Stimulated activated CD4-positive, alpha-beta T cell treated with anti-CD3 and anti-CD28 coated beads, TNF-alpha, amount 100 ng/mL, for 1 hour (primary cell): ENCODE results near the gene THAP7.

Source experiments
- DNase-seq, 3 donors: peaks; one replicate each; pipeline ENCODE4 v3.0.0-alpha.2; 2020; ENCODE audit warnings: low read depth in 3 of 3, low spot score in 1 of 3

The THAP7 gene

DNA sequence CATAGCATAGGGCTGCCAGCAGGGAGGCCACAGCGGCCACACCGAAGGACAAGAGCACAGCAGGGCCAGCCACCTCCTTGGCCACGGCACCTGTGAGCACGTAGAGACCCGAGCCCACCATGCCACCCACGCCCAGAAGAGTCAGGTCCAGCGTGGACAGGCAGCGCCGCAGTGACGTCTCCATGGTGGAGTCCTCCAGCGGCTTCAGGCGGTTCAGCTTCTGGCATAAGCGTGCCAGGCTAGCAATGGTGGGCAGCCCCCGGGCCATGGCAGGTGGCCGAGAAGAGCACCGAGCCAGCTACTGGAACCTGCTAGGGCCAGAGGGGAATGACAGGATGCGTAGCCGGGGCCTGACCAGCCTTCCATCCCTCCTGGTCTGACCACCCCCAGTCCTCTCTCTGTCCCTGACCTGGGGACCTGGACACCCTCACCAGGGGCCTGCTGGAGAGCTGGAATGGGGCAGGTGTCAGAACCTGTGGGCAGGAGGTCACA is 29.7 kb upstream of the THAP7 start:
- no peak for DNase-seq

DNA sequence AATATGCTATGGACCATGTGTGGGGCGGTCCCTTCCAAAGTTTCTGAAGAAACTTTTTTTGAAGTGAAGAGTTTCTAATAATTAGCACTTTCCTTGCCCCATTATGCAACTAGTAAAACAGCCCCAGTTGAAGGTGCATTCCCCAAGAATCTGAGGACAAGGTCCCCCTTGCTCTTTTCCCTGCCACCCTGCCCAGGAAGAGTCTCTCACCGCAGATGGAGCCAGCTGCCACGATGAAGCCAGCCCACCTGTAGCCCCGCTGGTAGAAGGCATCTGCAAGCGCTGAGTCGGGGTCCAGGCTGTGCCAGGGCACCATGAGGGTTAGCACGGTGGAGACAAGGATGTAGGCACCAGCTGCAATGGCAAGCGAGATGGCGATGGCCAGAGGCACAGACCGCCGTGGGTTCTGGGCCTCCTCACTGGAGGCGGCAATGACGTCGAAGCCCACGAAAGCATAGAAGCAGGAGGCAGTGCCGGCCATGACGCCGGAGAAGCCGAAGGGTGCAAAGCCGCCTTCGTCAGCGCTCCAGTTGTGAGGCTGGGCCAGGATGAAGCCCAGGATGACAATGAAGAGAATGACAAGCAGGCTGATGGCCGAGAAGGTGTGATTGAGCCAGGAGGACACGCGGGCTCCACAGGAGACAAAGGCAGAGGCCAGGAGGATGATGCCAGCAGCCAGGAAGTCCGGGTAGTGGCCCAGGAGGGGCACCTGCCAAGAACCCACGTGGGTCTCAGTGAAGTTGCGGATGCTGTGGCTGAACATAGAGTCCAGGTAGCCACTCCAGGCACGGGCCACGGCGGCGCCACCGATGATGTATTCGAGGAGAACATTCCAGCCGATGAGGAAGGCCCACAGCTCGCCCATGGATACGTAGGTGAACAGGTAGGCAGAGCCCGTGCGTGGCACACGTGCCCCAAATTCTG is 29.0 kb upstream of the THAP7 start:
- no peak for DNase-seq

DNA sequence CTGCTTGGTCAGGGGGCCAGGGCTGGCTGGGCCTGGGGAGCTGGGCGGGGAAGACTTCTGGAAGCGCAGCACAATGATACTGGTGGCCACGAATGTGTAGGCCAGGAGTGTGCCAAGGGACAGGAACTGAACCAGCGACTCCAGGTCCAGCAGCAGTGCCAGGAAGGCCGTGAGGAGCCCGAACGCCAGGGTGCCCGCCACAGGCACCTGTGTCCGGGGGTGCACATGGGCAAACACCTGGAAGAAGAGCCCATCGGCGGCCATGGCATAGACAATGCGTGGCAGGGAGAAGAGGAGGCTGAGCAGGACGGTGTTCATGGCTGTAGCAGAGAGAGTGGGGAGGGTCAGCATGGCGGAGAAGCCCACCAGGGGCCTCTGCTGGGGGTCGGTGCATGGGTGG is 28.1 kb upstream of the THAP7 start:
- DNase-seq: no peak

DNA sequence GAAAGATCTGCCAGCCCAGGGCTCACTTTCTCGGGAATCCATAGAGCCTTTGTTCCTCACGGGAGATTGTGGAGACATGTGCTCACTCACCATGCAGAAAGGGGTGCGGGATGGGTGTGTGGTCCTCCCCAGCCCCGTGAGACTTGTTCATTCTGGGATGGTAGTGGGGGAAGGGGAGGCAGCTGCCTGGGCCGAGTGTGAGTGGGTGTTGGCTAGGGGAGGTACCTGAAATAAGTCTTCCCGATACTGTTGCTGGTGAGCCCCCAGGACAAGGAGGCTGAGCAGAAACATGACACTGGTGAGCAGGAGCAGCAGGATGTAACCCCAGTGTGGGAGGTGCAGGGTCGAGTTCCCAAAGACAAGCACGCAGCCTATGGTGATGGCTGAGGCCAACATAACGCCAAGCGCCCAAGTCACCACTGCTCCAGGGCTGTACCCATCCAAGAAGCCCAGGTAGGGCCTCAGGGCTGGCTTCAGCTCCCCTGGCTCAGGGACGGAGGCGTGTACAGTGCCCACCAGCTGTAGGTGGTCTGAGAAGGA is 27.6 kb upstream of the THAP7 start:
- no peak for DNase-seq

DNA sequence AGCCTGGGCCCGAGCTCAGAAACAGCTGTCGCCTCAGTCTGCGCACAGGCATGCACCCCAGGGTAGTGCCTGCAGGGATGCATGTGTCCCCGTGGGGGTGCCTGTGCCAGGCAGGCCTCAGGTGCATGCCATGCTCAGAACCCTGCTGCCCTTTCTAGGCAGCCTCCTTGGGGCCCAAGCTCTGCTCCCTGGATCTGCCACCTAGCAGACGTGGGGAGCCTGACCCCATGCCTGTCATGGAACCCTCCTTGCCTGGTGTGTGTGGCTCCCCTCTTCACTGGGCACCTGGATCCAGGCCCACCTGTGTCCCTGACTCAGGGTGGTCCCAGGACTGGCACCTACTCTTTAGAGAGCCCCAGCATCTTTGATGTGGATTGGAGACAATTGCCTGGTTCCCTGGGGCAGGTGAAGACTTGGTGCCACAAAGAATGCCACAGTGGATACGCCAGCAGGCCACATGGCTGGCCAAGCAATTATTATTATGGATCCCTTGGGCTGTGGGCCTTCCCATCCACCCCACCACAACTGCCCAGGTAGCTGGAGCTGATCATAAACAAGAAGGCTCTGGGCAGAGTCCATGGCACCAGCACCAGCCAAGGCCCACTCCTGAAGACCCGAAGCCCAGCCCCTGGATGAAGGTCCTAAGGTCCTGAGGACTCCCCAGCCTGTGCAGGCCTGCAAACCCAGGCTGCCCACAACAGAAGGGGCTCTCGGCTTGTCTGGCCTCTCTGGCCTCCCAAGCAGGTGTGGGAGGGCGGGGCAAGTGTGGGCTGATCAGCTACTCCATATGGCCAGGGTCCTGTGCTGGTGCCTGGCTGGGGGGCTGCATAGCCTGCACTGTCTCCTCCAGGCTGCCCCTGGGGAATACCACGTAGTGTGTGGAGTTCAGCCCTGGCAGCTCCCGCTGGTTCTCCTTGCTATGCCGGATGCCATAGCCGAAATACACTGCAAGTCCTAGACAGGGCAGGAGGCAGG is 26.6 kb upstream of the THAP7 start:
- no peak for DNase-seq

DNA sequence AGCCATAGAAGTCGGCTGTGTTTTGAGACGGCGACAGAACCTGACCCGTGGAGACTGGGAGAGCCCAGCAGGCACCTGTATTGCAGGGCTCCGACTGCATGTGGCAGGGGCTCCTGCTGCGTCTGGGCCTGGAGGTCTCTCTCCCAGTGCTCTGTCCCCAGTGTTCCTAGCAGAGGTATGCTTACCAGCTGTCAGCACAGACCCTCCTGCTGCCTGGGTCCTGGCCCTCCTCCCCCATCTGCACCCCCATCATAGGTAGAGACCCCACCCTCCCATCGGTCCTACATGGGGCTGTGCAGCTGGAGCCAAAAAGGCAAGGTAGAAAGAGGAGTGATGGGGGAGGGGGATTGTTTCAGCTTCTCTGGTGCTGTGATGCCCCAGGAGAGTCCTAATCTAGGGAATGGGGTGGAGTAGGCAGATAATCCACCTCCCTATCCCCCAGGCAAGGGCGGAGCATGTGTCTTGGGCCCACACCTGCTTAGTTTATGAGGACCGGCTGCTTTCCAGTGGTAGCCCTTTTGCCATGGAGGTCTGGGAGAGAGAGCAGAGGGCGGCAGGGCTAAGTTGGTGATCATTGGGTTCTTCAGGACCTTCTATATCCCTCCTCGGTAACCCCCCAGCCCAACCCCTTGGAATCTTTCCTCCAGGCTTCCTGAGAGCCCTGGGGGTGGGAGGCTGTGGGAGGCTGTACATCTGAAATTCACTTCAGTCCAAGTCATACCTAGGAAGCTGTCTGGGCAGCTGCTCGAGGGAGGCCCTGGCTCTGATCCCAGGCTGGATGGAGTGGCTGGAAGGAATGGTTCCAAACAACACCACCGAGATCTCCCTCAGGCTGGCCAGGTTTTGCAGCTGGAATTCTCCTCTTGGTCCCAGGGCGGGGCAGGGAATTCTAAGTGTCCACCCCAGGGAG is 25.1 kb upstream of the THAP7 start:
- no peak for DNase-seq

DNA sequence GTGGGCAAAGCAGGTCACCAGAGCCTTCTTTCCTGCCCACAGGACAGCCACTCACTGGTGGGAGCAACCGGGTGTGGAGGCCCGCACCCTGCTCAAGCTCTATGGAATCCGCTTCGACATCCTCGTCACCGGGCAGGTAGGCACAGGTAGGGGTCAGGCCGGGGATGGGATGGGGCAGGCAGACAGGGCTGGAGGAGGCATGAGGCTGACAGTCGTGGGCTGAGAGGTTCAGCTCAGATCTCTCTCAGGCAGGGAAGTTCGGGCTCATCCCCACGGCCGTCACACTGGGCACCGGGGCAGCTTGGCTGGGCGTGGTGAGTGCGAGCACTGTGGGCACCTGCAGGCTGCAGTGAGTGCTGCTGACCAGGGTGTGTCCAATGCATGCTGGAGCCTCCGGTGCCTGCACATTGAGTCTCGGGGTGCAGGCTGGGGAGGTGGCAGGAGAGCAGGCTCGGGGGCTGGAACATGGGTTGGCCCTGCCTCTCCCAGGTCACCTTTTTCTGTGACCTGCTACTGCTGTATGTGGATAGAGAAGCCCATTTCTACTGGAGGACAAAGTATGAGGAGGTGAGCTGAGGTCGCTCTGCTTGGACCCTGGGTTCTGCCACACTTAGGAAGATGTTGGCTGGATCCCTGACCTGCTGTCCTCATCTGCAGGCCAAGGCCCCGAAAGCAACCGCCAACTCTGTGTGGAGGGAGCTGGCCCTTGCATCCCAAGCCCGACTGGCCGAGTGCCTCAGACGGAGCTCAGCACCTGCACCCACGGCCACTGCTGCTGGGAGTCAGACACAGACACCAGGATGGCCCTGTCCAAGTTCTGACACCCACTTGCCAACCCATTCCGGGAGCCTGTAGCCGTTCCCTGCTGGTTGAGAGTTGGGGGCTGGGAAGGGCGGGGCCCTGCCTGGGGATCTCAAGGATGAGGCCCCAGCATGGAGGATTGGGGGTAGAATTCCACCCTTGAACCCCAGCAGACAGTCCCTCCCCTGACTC is 24.1 kb upstream of the THAP7 start:
- DNase-seq: no peak

DNA sequence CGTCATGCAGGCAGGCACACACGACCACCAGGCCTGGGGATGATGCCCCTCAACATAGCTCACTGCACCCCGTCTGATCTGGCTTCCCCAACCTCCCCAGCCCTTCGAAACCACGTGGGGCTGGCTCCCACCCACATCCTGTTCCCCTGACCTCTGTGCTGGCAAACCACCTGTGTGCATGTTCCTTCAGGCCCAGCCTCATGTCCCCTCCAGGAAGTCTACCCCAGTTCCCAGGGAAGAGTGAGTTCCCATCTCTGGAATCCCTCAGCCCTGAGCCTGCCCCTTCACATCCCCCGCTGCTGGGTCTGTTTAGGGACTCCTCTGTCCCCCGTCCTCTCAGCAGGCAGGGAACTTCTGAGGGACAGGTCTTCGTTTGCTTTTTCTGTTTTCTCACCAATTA is 23.3 kb upstream of the THAP7 start:
- DNase-seq: no peak

DNA sequence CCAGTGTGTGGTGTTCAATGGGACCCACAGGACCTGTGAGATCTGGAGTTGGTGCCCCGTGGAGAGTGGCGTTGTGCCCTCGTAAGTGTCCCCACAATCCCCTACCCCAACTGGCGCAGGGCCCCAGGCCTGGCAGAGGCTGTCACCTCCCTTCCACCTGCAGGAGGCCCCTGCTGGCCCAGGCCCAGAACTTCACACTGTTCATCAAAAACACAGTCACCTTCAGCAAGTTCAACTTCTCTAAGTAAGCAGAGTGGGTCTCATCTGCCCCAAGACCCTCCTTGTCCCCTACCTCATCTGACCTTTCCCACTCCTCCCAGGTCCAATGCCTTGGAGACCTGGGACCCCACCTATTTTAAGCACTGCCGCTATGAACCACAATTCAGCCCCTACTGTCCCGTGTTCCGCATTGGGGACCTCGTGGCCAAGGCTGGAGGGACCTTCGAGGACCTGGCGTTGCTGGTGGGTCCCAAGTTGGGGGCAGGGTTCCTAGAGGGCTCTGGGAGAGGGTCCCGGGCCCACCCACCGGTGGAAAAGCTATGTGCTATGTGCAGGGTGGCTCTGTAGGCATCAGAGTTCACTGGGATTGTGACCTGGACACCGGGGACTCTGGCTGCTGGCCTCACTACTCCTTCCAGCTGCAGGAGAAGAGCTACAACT is 21.2 kb upstream of the THAP7 start:
- DNase-seq: no peak

DNA sequence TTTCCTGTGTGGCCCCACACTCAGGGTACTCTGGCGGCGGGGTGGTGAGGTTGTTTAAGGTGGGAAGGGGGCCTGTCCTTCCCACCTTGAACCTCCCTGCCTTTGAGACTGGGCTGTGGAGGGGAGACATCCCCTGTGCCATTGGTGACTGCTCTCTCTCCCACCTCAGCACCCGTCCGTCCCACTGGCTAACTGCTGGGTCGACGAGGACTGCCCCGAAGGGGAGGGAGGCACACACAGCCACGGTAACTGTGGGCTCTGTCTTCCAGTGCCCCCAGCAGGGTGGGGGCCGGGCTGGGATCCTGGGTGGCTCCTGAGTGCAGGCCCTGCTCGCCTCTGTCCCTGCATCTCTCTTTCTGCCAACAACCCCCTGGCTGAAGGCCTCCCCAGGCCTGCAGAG is 20.6 kb upstream of the THAP7 start:
- DNase-seq: no peak

DNA sequence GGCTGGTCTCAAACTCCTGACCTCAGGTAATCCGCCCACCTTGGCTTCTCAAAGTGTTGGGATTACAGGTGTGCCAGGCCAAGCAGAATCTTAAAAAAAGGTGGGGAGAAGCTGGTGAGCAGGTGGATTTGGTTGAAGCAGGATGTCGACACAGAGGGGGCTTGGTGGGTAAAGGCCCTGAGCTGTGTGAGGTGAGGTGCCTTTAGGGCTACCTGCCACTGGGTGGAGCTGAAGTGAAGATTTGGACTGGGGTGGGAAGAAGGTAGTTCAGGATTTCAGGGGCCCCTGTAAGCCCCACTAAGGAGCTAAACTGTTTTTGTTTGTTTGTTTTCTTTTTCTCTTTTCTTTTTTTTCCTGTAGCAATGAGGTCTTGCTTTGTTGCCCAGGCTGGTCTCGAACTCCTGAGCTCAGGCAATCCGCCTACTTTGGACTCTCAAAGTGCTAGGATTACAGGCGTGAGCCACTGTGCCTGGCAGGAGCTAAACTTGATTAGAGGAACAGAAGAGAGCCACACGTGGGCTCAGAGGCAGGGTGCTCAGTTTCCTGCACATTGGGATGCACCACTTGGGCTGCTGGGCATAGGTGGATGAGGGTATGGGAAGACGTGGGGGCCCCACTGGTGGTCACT is 19.0 kb upstream of the THAP7 start:
- no peak for DNase-seq

DNA sequence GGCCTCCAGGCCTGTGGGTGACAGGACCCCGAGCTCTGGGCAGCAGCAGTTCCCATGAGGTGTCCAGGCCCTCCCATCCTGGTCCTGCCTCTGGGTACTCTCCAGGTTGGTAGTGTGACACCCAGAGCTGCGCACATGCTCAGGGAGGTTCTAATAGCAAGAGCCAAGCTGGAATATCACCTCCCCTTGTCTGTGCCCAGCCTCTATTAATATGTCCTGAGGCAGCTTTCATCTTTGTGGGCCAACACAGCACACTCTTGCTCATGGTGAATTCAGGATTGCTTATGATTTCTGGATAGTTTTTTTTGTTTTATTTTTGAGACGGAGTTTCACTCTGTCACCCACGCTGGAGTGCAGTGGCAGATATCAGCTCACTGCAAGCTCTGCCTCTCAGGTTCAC is 16.4 kb upstream of the THAP7 start:
- no peak for DNase-seq

DNA sequence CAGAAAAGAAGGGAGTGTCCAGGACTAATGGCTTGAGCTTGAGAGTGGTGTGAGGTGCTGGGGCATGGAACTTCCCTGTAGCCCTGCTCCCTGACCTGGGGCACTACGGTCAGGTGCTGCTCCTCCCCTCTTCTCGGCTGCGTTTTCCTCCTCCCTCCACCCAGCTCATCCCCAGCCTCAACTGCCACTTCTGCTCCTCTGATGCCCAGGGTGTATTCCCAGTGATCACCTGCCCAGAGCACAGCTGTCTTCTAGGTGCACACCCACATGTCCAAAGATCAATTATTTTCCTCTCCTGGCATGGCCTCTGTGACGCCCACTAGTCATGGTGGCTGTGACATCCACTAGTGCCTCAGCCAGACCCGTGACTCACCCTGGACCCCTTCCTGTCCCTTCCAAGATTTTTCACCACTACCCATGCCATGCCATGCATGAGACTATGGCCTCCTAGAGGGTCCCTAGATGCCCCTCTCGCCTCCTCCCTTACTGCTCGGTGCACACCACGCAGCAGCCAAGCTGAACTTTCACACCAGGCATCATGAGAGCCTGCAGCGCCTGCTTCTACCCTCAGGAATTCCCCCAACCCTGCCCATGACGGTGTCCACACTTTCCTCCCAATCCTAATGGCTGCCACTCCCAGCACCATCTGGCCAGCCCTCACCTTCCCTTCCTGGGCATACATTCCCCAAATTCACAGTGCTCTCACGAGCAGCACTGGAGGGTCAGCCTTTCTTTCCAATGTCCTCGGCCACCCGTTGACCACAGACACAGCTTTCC is 14.9 kb upstream of the THAP7 start:
- no peak for DNase-seq

DNA sequence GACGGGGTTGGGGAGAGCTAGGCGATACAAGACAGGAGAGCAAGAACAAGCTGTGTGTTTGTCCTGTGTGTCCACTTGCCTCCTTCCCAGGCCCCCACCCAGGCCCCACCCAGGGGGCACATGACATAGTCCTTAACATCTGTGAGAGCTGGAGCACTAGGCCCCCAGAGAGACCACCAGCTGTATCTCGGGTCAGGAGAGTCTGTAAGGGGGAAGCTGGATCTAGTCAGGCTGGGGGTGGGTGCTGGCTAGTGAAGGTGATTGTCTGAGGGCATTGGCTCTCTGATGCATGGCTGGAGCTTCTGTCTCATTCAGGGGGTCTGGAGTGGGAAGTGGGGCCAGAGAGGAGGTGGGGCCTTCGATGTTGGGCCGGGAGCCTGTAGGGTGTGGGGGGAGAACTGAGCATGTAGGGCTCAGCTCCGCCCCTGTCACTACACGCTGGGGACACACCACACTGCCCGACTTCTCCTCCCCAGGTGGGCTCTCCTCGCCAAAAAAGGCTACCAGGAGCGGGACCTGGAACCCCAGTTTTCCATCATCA is 13.6 kb upstream of the THAP7 start:
- DNase-seq: no peak

DNA sequence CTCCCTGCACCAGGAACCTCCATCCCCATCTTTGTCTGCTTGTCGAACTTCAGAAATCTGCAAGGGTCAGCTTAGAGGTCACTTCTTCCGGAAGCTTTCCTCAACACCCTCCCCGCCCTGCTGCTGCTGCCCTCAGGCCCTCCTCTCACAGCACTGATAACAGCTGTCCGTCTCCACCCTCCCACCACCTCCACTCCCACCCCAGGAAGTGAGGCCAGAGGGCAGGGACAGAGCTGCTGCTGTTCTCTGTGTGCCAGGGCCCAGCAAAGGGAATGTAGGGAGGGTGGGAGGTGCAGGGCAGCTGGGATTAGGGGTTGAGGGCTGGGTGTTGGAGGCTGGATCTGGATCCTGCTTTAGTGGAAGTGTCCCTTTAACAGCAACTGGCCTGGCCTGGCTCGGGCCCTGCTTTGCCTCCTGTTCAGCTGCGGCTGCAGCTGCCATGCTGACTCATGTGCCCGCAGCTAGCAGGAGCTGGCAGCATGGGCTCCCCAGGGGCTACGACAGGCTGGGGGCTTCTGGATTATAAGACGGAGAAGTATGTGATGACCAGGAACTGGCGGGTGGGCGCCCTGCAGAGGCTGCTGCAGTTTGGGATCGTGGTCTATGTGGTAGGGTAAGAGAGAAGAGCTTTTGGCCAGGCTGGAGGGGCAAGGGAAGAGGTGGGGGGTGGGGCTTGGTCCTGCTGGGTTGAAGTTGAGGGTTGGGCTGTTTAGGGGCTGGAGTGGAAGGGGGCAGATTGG is 13.0 kb upstream of the THAP7 start, which contains the start of gene P2RX6:
Gene P2RX6, plus strand, starts transcription at position 440 of the 740 bp plus-strand sequence. Its CDS starts 10 bp downstream, at position 450.
- no peak for DNase-seq

DNA sequence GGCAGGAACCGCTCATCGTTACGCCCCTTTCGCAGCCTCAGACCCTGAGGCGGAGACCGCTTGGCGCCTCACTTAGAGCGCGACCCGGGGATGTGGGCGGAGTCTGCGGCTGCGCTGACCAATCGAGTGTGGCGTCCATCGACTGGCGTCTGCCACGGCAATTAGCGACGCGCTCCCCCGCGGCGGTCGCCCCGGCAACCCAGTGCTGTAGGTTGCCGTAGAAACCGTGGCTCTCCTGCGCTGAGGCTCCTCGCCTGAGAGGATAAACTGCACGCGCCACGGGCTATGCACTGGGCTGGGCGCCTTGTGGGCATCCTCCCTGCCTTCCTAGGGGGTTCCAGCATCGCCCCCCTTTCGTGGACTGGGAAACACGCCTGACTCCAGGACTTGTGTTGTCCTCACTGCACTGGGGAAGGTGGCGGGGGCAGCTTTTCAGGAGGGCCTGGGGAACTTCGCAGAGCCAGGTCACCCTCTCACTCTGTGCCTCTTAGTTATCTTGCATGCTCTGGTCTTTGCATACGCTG is 12.3 kb upstream of the THAP7 start:
- peak; percentile 42 to 66 (median 64) for DNase-seq
